IPS-15b (cell line): ENCODE measurements around the gene DRC7.
A peak's percentile ranks its signal among the peaks of the same experiment; 100 is the strongest.
"Not testable (repeated sequence)": the region's sequence is repeated elsewhere in the genome, so short reads cannot be mapped to it uniquely, and the experiment has no call there.

Source experiments
- H3K27me3 ChIP-seq: one replicate; pipeline ENCODE4 v1.6.1; 2013; ENCODE audit warnings: low read length; ENCODE audit not compliant: control insufficient read depth, insufficient read depth
- H3K36me3 ChIP-seq: one replicate; pipeline ENCODE4 v1.6.1; 2013; ENCODE audit warnings: low read length; ENCODE audit not compliant: control insufficient read depth, insufficient read depth
- H3K4me1 ChIP-seq: one replicate; pipeline ENCODE4 v1.6.1; 2013; ENCODE audit warnings: mild to moderate bottlenecking, low read length; ENCODE audit not compliant: control insufficient read depth, insufficient read depth
- H3K4me3 ChIP-seq: one replicate; pipeline ENCODE4 v1.5.1; 2013; ENCODE audit warnings: low read depth, low read length
- H3K9ac ChIP-seq: one replicate; pipeline ENCODE4 v1.6.1; 2013; ENCODE audit warnings: low read depth, mild to moderate bottlenecking, low read length
- H3K9me3 ChIP-seq: one replicate; pipeline ENCODE4 v1.6.1; 2013; ENCODE audit warnings: mild to moderate bottlenecking, low read length; ENCODE audit not compliant: control insufficient read depth, insufficient read depth

DRC7 gene

GRCh38 chr16:57727610-57728009, 33.0 kb downstream of the DRC7 start:
- H3K9ac ChIP-seq = no peak overlapping the region
- H3K36me3 ChIP-seq = no peaks in the 10 kb centered on the region
- no peaks in the 10 kb centered on the region for H3K27me3 ChIP-seq
- H3K9me3 ChIP-seq = no peaks in the 10 kb centered on the region
- no peak overlapping the region for H3K4me3 ChIP-seq
- H3K4me1 ChIP-seq = no peaks in the 10 kb centered on the region

GRCh38 chr16:57728336-57729181, 34.0 kb downstream of the DRC7 start:
- no peaks in the 10 kb centered on the region for H3K27me3 ChIP-seq

GRCh38 chr16:57729182-57729484, 34.5 kb downstream of the DRC7 start:
- no peaks in the 10 kb centered on the region for H3K27me3 ChIP-seq

More at GRCh38 chr16:57728336-57729181, 34.0 kb downstream of the DRC7 start:
- Histone ChIP-seq H3K36me3 (no peaks in the 10 kb centered on the region), H3K9me3 (no peaks in the 10 kb centered on the region), H3K4me3 (no peak overlapping the region), H3K4me1 (no peaks in the 10 kb centered on the region), H3K9ac (no peak overlapping the region)

GRCh38 chr16:57729852-57730251, 35.2 kb downstream of the DRC7 start:
- not testable (repeated sequence) for H3K9ac ChIP-seq, H3K4me1 ChIP-seq, H3K27me3 ChIP-seq, H3K36me3 ChIP-seq, H3K9me3 ChIP-seq, H3K4me3 ChIP-seq

More at GRCh38 chr16:57729182-57729484, 34.5 kb downstream of the DRC7 start:
- H3K9me3 ChIP-seq = no peaks in the 10 kb centered on the region
- no peak overlapping the region for H3K9ac ChIP-seq
- no peak overlapping the region for H3K4me3 ChIP-seq
- no peaks in the 10 kb centered on the region for H3K36me3 ChIP-seq
- no peaks in the 10 kb centered on the region for H3K4me1 ChIP-seq

- Histone ChIP-seq H3K4me1 (no peaks in the 10 kb centered on the region), H3K9ac (no peak overlapping the region), H3K9me3 (no peaks in the 10 kb centered on the region), H3K4me3 (no peak overlapping the region), H3K36me3 (peaks cover 2% of the 10 kb centered on the region), H3K27me3 (no peaks in the 10 kb centered on the region)
These were observed 36.4 kb downstream of the DRC7 start for GRCh38 chr16:57730771-57731730.

- no peak overlapping the region for H3K9ac ChIP-seq
- H3K4me3 ChIP-seq = no peak overlapping the region
- peaks cover 3% of the 10 kb centered on the region for H3K36me3 ChIP-seq
- peaks cover 4% of the 10 kb centered on the region for H3K4me1 ChIP-seq
- no peaks in the 10 kb centered on the region for H3K27me3 ChIP-seq
- no peaks in the 10 kb centered on the region for H3K9me3 ChIP-seq
These were observed 37.4 kb downstream of the DRC7 start for GRCh38 chr16:57732037-57732436.

GRCh38 chr16:57732714-57733113, 38.1 kb downstream of the DRC7 start:
- H3K36me3 ChIP-seq = peaks cover 5% of the 10 kb centered on the region
- H3K9ac ChIP-seq = no peak overlapping the region
- H3K4me1 ChIP-seq = peaks cover 4% of the 10 kb centered on the region
- H3K27me3 ChIP-seq = no peaks in the 10 kb centered on the region
- no peak overlapping the region for H3K4me3 ChIP-seq
- H3K9me3 ChIP-seq = no peaks in the 10 kb centered on the region

- Histone ChIP-seq H3K9ac (peak overlapping the region; percentile 97), H3K9me3 (no peaks in the 10 kb centered on the region), H3K36me3 (peaks cover 11% of the 10 kb centered on the region), H3K4me1 (peaks cover 4% of the 10 kb centered on the region), H3K27me3 (no peaks in the 10 kb centered on the region), H3K4me3 (peak overlapping the region; percentile 97)
These were observed 39.8 kb downstream of the DRC7 start for GRCh38 chr16:57734308-57734924.

GRCh38 chr16:57734925-57735754, 40.5 kb downstream of the DRC7 start:
- H3K9me3 ChIP-seq = no peaks in the 10 kb centered on the region
- peak overlapping the region; percentile 97 for H3K4me3 ChIP-seq
- no peaks in the 10 kb centered on the region for H3K27me3 ChIP-seq
- peak overlapping the region; percentile 97 for H3K9ac ChIP-seq
- H3K4me1 ChIP-seq = peaks cover 4% of the 10 kb centered on the region
- peaks cover 11% of the 10 kb centered on the region for H3K36me3 ChIP-seq

- Histone ChIP-seq H3K9me3 (no peaks in the 10 kb centered on the region), H3K4me3 (peak within 1 kb of the TSS; percentile 97), H3K36me3 (peaks cover 11% of the 10 kb centered on the region), H3K9ac (peak within 1 kb of the TSS; percentile 97), H3K27me3 (no peaks in the 10 kb centered on the region), H3K4me1 (peaks cover 4% of the 10 kb centered on the region)
These were observed 41.3 kb downstream of the DRC7 start, which contains the start of gene KATNB1 for GRCh38 chr16:57735755-57736418. Gene KATNB1, plus strand, starts transcription at chr16:57735770. Its CDS starts 1,474 bp downstream, at chr16:57737244.
